ENCODE results near the gene NPL. TPM values are rescaled to one million over a fixed set of nuclear protein-coding genes. Genes with fewer than 3 reads are reported as not detected.

The NPL gene
- total and polyA plus RNA-seq, 9 of the 15 experiments (the other 6 are each of a cell fraction or from before 2014, with no cell fraction given), result 9.9 to 22.3 (median 14.2) TPM

GRCh38 chr1:182789138-182790076, at the start of gene NPL (continued):
- TF ChIP-seq ZNF224 (CRISPR knock-in tag; IDR thresholded peaks at IDR 0.05) (peak; percentile 68; the same call in 1 of the 2 replicates), SIX5 (IDR thresholded peaks at IDR 0.05; ENCODE audit: borderline replicate concordance in 1 of 2, insufficient read depth in 1 of 2, low read depth in 1 of 2, low read length in 2 of 2) (peak; percentile 77 to 80; a peak in 3 of 4 replicates), NRF1 (conservative IDR thresholded peaks at IDR 0.05 in 1 of 2, IDR thresholded peaks at IDR 0.05 in 1 of 2) (peak; percentile 77 to 79), BRD4 (IDR thresholded peaks at IDR 0.05) (peak; percentile 62; the same call in 1 of the 2 replicates), U2AF1 (optimal IDR thresholded peaks at IDR 0.05; ENCODE audit: low read depth, low read length) (peak; percentile 37), HSF4 (CRISPR knock-in tag; IDR thresholded peaks at IDR 0.05; ENCODE audit: borderline replicate concordance) (0 out of 2 replicates have a peak, but pooled peaks have one; percentile 64), ZKSCAN1 (IDR thresholded peaks at IDR 0.05; ENCODE audit: low read depth, low read length) (no peak; the same call in 1 of the 2 replicates), E2F4 (CRISPR knock-in tag; IDR thresholded peaks at IDR 0.05; ENCODE audit: low read depth) (peak; percentile 81), U2AF2 (optimal IDR thresholded peaks at IDR 0.05; ENCODE audit: low read depth, low read length) (no peak), CSDE1 (IDR thresholded peaks at IDR 0.05) (no peak), GABPA (tag; conservative IDR thresholded peaks at IDR 0.05; ENCODE audit: low read depth) (peak; percentile 87), POLR2H (tag; IDR thresholded peaks at IDR 0.05; ENCODE audit: low read depth) (peak; percentile 91), TFAM (CRISPR knock-in tag; conservative IDR thresholded peaks at IDR 0.05) (no peak), SRF (CRISPR knock-in tag; IDR thresholded peaks at IDR 0.05) (peak in 1 of 2 experiments; percentile 58; a peak in 2 of 4 replicates), JUN (IDR thresholded peaks at IDR 0.05; ENCODE audit: borderline replicate concordance, low read depth, low read length) (peak; percentile 27; the same call in 1 of the 2 replicates), JUN (CRISPR knock-in tag; IDR thresholded peaks at IDR 0.05; ENCODE audit: borderline replicate concordance) (peak; percentile 53; the same call in 1 of the 2 replicates), NCOR1 (IDR thresholded peaks at IDR 0.05) (peak; percentile 23; the same call in 1 of the 2 replicates), ZNF143 (CRISPR knock-in tag; IDR thresholded peaks at IDR 0.05) (peak; percentile 95), ZKSCAN8 (CRISPR knock-in tag; IDR thresholded peaks at IDR 0.05) (no peak), HNRNPL (IDR thresholded peaks at IDR 0.05; ENCODE audit: low read depth, low read length) (peak; percentile 62; the same call in 1 of the 2 replicates)
- TF ChIP-seq, protein P1, sequence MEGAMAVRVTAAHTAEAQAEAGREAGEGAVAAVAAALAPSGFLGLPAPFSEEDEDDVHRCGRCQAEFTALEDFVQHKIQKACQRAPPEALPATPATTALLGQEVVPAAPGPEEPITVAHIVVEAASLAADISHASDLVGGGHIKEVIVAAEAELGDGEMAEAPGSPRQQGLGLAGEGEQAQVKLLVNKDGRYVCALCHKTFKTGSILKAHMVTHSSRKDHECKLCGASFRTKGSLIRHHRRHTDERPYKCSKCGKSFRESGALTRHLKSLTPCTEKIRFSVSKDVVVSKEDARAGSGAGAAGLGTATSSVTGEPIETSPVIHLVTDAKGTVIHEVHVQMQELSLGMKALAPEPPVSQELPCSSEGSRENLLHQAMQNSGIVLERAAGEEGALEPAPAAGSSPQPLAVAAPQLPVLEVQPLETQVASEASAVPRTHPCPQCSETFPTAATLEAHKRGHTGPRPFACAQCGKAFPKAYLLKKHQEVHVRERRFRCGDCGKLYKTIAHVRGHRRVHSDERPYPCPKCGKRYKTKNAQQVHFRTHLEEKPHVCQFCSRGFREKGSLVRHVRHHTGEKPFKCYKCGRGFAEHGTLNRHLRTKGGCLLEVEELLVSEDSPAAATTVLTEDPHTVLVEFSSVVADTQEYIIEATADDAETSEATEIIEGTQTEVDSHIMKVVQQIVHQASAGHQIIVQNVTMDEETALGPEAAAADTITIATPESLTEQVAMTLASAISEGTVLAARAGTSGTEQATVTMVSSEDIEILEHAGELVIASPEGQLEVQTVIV (CRISPR knock-in tag; IDR thresholded peaks at IDR 0.05; ENCODE audit: borderline replicate concordance), result no peak
- TF ChIP-seq, protein P2, sequence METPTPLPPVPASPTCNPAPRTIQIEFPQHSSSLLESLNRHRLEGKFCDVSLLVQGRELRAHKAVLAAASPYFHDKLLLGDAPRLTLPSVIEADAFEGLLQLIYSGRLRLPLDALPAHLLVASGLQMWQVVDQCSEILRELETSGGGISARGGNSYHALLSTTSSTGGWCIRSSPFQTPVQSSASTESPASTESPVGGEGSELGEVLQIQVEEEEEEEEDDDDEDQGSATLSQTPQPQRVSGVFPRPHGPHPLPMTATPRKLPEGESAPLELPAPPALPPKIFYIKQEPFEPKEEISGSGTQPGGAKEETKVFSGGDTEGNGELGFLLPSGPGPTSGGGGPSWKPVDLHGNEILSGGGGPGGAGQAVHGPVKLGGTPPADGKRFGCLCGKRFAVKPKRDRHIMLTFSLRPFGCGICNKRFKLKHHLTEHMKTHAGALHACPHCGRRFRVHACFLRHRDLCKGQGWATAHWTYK (CRISPR knock-in tag; IDR thresholded peaks at IDR 0.05), result peak; percentile 71

Measured in K562 (cell line).